H1 (cell line): ENCODE measurements around the gene NFATC4.

Experiments
- CTBP2 ChIP-seq: IDR thresholded peaks from 2 replicates; pipeline ENCODE4 v1.7.0; 2011; ENCODE audit warnings: borderline replicate concordance, mild to moderate bottlenecking, moderate library complexity, mixed read lengths, low read length; ENCODE audit not compliant: insufficient read depth, insufficient read length
- CTCF ChIP-seq, 3 experiments: IDR thresholded peaks; 1 replicate in 2 of 3; 2 replicates in 1 of 3; pipeline versions ENCODE4 v1.5.1 to v1.6.1; 2011; ENCODE audit warnings: low read length in 3 of 3, mild to moderate bottlenecking in 3 of 3, inconsistent platforms in 2 of 3, low read depth in 1 of 3, moderate library complexity in 1 of 3; ENCODE audit not compliant: insufficient read depth in 1 of 3; ENCODE audit errors: control extremely low read depth in 1 of 3
- EZH2 ChIP-seq: fragments of 200-600 bp; sonication (generic); IDR thresholded peaks from 2 replicates; pipeline ENCODE4 v1.7.1; 2012; ENCODE audit warnings: low read depth, mild to moderate bottlenecking, moderate library complexity, low read length, inconsistent platforms; ENCODE audit not compliant: severe bottlenecking
- HDAC2 ChIP-seq, 2 experiments: fragments of 300-600 bp in 1 of 2; sonication (generic) in 1 of 2; IDR thresholded peaks; 2 replicates each; pipeline ENCODE4 v1.6.1; 2011 to 2012; ENCODE audit warnings: low read depth in 2 of 2, low read length in 2 of 2, mild to moderate bottlenecking in 2 of 2, moderate library complexity in 2 of 2, borderline replicate concordance in 1 of 2, inconsistent platforms in 1 of 2
- POLR2AphosphoS5 ChIP-seq: IDR thresholded peaks from 2 replicates; pipeline ENCODE4 v1.6.1; 2011; ENCODE audit warnings: low read depth, low read length
- RAD21 ChIP-seq, 2 experiments: IDR thresholded peaks in 1 of 2; conservative IDR thresholded peaks in 1 of 2; 2 replicates each; pipeline ENCODE4 v1.6.1; 2011; ENCODE audit warnings: low read depth in 2 of 2, low read length in 2 of 2, improper control_type of control experiment in 1 of 2, inconsistent platforms in 1 of 2, mild to moderate bottlenecking in 1 of 2, moderate library complexity in 1 of 2
- RXRA ChIP-seq: IDR thresholded peaks from 2 replicates; pipeline ENCODE4 v1.6.1; 2011; ENCODE audit warnings: low read depth, mild to moderate bottlenecking, low read length, moderate library complexity; ENCODE audit not compliant: insufficient read depth
- TAF7 ChIP-seq: optimal IDR thresholded peaks from 2 replicates; pipeline ENCODE3; 2011; ENCODE audit warnings: low read depth, mild to moderate bottlenecking, inconsistent platforms, low read length, moderate library complexity, borderline replicate concordance
- ZNF274 ChIP-seq: IDR thresholded peaks from 2 replicates; pipeline ENCODE4 v1.7.0; 2012; ENCODE audit warnings: low read length, borderline replicate concordance; ENCODE audit errors: extremely low read depth

GRCh38 chr14:24399999-24400718 lies 32.2 kb downstream of the NFATC4 start:
- TF ChIP-seq CTCF (IDR thresholded peaks at IDR 0.05; ENCODE audit: control extremely low read depth in 1 of 3, insufficient read depth in 1 of 3, low read depth in 1 of 3, low read length in 3 of 3): no peak
- no peak for TF ChIP-seq POLR2AphosphoS5
- TF ChIP-seq ZNF274: no peak
- TF ChIP-seq RXRA: no peak
- no peak for TF ChIP-seq CTBP2
- no peak for TF ChIP-seq EZH2
- TF ChIP-seq HDAC2 (IDR thresholded peaks at IDR 0.05; ENCODE audit: borderline replicate concordance in 1 of 2, low read depth in 2 of 2, low read length in 2 of 2): no peak
- TF ChIP-seq TAF7: no peak
- TF ChIP-seq RAD21 (IDR thresholded peaks at IDR 0.05 in 1 of 2, conservative IDR thresholded peaks at IDR 0.05 in 1 of 2; ENCODE audit: low read depth in 2 of 2, low read length in 2 of 2): no peak
